ENCODE measurements around the gene ATP6V0A1. TPM values are rescaled to one million over a fixed set of nuclear protein-coding genes. Genes with fewer than 3 reads are reported as not detected.

Gene ATP6V0A1
- total and polyA plus RNA-seq, 2 of the 4 experiments (the other 2 are of a cell fraction): 18.8 to 34.0 TPM

DNA sequence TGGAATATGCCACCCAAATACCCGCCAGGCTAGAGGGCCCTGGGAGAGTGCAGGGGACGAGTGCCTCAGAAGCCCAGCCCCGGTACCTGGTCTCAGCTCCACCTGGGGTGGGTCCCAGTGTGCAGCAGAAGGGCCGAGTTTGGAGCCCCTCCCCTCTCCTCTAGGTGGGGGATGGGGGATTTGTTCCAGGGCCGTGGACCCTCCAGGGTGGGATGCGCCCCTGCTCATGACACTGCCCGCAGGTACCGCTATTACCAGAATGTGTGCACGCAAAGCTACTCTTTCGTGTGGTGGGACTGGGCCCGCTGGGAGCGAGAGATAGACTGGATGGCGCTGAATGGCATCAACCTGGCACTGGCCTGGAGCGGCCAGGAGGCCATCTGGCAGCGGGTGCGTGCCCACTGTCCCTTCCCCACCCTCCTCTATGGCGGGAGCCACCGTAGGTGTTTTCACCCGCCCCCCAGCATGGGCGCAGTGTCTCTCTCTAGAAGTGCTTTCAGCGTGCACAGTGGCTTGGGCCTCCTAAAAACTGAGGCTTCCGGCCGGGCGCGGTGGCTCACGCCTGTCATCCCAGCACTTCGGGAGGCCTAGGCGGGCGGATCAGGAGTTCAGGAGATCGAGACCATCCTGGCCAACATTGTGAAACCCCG is 78.6 kb downstream of the ATP6V0A1 start:
- H3K4ac ChIP-seq (ENCODE audit: low read depth, low read length): peak overlapping the region; percentile 97
- peak overlapping the region; percentile 96 for H3K14ac ChIP-seq (replicated peaks; ENCODE audit: low read depth, low read length)
- H2BK20ac ChIP-seq (ENCODE audit: low read depth, low read length): 0 out of 2 replicates have a peak overlapping the region, but pooled peaks have one; percentile 17
- ChIA-PET CTCF (interaction anchor here (0.6 to 1.8 kb wide), 4 partner anchors 10 to 368 kb away, joined by 3 to 6 read pairs (median 3); no protein-coding TSS in a partner anchor), POLR2A (ENCODE audit: unreplicated experiment) (interaction anchor here (1.6 to 1.8 kb wide), 2 partner anchors 114 to 116 kb away, joined by 4 read pairs; partner anchors contain the start of gene CAVIN1)
- BruUV-seq (replicated peaks): no TSS peak
- H4K20me1 ChIP-seq (ENCODE audit: insufficient read depth, low read length): peaks cover 9% of the 10 kb centered on the region; the same call in 1 of the 2 replicates
- peak overlapping the region; percentile 72 to 95 for H4K8ac ChIP-seq (ENCODE audit: low read depth in 2 of 2, low read length in 2 of 2)
- no peak overlapping the region; the same call in 1 of the 2 replicates for H3K56ac ChIP-seq (ENCODE audit: extremely low read depth, insufficient read depth, low read length)
- H3K79me1 ChIP-seq (ENCODE audit: low read depth in 1 of 2, low read length in 2 of 2): peaks cover 16 to 32% of the 10 kb centered on the region in 2 experiments
- dilution Hi-C loops (cut with HindIII; ENCODE audit: low sequenced_read_pairs, unreplicated experiment) (no loop called here), intact Hi-C loops (cut with micrococcal nuclease) (no loop called here), in situ Hi-C loops (cut with MboI; ENCODE audit: low sequenced_read_pairs) (no loop called here)
- H4K91ac ChIP-seq (ENCODE audit: insufficient read depth, low read depth, low read length): peak overlapping the region; percentile 98
- H2BK120ac ChIP-seq (ENCODE audit: low read depth, low read length): peak overlapping the region; percentile 69
- no peaks in the 10 kb centered on the region for H3K27me3 ChIP-seq (ENCODE audit: control insufficient read depth, insufficient read depth, low read length)
- peak overlapping the region; percentile 90 for H2AFZ ChIP-seq (replicated peaks; ENCODE audit: low read length, poor library complexity)
- no peaks in the 10 kb centered on the region for H3K9me3 ChIP-seq (ENCODE audit: control insufficient read depth, insufficient read depth, low read length)
- H3K18ac ChIP-seq (ENCODE audit: low read depth, low read length): no peak overlapping the region
- H2AK9ac ChIP-seq (replicated peaks; ENCODE audit: low read depth, low read length, poor library complexity): peak overlapping the region; percentile 99
- peaks cover 26% of the 10 kb centered on the region for H3K9me1 ChIP-seq (ENCODE audit: insufficient read depth, low read length)
- peak overlapping the region; percentile 63 for H2BK5ac ChIP-seq (ENCODE audit: low read depth, low read length, poor library complexity, severe bottlenecking)
- H3K36me3 ChIP-seq (ENCODE audit: control insufficient read depth, insufficient read depth, low read length): peaks cover 27% of the 10 kb centered on the region
- peak overlapping the region; percentile 53 for H3K4me3 ChIP-seq (ENCODE audit: insufficient read depth, low read depth, low read length)
- DNase-seq: no peak
- H3K23ac ChIP-seq (ENCODE audit: low read depth, low read length): peak overlapping the region; percentile 92
- peak overlapping the region; percentile 55 for H3K27ac ChIP-seq (ENCODE audit: insufficient read depth, low read length)
- H2AK5ac ChIP-seq (ENCODE audit: low read depth, low read length): peak overlapping the region; percentile 93
- ATAC-seq (ENCODE audit: low read depth): no peak
- H3K4me2 ChIP-seq (ENCODE audit: low read depth, low read length): peak overlapping the region; percentile 90
- no peak overlapping the region for H4K5ac ChIP-seq (ENCODE audit: low read depth, low read length)
- H2BK15ac ChIP-seq (ENCODE audit: low read depth, low read length): no peak overlapping the region
- peaks cover 10% of the 10 kb centered on the region for H3K4me1 ChIP-seq (ENCODE audit: control insufficient read depth, insufficient read depth, low read length)
- peak overlapping the region; percentile 81 for H3K9ac ChIP-seq (ENCODE audit: low read depth, low read length)
- 95% methylated on average over 6 of the region's 31 CpGs; no CpG with 5 or more reads in 1 of the 2 experiments for WGBS, 2 experiments (ENCODE audit: extremely low coverage in 2 of 2, insufficient read length in 1 of 2)
- TF ChIP-seq, protein P1, sequence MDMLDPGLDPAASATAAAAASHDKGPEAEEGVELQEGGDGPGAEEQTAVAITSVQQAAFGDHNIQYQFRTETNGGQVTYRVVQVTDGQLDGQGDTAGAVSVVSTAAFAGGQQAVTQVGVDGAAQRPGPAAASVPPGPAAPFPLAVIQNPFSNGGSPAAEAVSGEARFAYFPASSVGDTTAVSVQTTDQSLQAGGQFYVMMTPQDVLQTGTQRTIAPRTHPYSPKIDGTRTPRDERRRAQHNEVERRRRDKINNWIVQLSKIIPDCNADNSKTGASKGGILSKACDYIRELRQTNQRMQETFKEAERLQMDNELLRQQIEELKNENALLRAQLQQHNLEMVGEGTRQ (IDR thresholded peaks at IDR 0.05; ENCODE audit: low read depth, low read length): no peak
- no peak for TF ChIP-seq MAZ (IDR thresholded peaks at IDR 0.05; ENCODE audit: borderline replicate concordance, low read depth, low read length)
- TF ChIP-seq BHLHE40 (IDR thresholded peaks at IDR 0.05; ENCODE audit: low read depth, low read length): no peak
- TF ChIP-seq, protein P2, sequence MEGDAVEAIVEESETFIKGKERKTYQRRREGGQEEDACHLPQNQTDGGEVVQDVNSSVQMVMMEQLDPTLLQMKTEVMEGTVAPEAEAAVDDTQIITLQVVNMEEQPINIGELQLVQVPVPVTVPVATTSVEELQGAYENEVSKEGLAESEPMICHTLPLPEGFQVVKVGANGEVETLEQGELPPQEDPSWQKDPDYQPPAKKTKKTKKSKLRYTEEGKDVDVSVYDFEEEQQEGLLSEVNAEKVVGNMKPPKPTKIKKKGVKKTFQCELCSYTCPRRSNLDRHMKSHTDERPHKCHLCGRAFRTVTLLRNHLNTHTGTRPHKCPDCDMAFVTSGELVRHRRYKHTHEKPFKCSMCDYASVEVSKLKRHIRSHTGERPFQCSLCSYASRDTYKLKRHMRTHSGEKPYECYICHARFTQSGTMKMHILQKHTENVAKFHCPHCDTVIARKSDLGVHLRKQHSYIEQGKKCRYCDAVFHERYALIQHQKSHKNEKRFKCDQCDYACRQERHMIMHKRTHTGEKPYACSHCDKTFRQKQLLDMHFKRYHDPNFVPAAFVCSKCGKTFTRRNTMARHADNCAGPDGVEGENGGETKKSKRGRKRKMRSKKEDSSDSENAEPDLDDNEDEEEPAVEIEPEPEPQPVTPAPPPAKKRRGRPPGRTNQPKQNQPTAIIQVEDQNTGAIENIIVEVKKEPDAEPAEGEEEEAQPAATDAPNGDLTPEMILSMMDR (conservative IDR thresholded peaks at IDR 0.05; ENCODE audit: low read depth, low read length): no peak
- no peak for TF ChIP-seq CHD1 (IDR thresholded peaks at IDR 0.05; ENCODE audit: low read depth, low read length)
- TF ChIP-seq NFE2L2 (IDR thresholded peaks at IDR 0.05; ENCODE audit: low read depth, low read length): no peak
- TF ChIP-seq RCOR1 (IDR thresholded peaks at IDR 0.05; ENCODE audit: insufficient replicate concordance, low read length): no peak
- no peak for TF ChIP-seq CEBPB (IDR thresholded peaks at IDR 0.05; ENCODE audit: low read depth, low read length)
- no peak for TF ChIP-seq RAD21 (IDR thresholded peaks at IDR 0.05; ENCODE audit: low read length)
- TF ChIP-seq SMC3 (IDR thresholded peaks at IDR 0.05; ENCODE audit: low read depth, low read length): no peak
- no peak for TF ChIP-seq FOS (IDR thresholded peaks at IDR 0.05; ENCODE audit: low read depth, low read length)
- no peak for TF ChIP-seq POLR2A (IDR thresholded peaks at IDR 0.05; ENCODE audit: low read depth, low read length)
- TF ChIP-seq RFX5 (IDR thresholded peaks at IDR 0.05; ENCODE audit: low read depth, low read length): no peak
- TF ChIP-seq, protein P3, sequence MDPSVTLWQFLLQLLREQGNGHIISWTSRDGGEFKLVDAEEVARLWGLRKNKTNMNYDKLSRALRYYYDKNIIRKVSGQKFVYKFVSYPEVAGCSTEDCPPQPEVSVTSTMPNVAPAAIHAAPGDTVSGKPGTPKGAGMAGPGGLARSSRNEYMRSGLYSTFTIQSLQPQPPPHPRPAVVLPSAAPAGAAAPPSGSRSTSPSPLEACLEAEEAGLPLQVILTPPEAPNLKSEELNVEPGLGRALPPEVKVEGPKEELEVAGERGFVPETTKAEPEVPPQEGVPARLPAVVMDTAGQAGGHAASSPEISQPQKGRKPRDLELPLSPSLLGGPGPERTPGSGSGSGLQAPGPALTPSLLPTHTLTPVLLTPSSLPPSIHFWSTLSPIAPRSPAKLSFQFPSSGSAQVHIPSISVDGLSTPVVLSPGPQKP (IDR thresholded peaks at IDR 0.05; ENCODE audit: borderline replicate concordance, low read depth, low read length): no peak
- TF ChIP-seq MAFK (IDR thresholded peaks at IDR 0.05; ENCODE audit: low read depth, low read length): no peak

Measured in IMR-90 (cell line).